ENCODE data around the gene CENPT.
"Not testable (repeated sequence)": the region's sequence is repeated elsewhere in the genome, so short reads cannot be mapped to it uniquely, and the experiment has no call there.

Gene CENPT

DNA sequence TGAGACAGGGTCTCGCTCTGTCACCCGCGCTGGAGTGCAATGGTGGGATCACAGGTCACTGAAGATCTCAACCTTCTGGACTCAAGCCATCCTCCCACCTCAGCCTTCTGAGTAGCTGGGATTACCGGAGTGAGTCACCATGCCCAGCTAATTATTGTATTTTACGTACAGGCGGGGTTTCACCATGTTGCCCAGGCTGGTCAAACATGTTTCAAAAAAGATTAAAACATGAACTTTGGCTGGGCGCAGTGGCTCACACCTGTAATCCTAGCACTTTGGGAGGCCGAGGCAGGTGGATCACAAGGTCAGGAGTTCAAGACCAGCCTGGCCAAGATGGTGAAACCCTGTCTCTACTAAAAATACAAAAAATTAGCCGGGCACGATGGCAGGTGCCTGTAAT is 10.3 kb downstream of the CENPT start:
- not testable (repeated sequence) for H3K27ac ChIP-seq (ENCODE audit: insufficient read depth in 1 of 2, low read depth in 1 of 2, low read length in 2 of 2, poor library complexity in 1 of 2, severe bottlenecking in 2 of 2); H3K36me3 ChIP-seq (ENCODE audit: control insufficient read depth in 4 of 4, insufficient read depth in 4 of 4, low read length in 3 of 4); DNase-seq; H3K9me3 ChIP-seq (ENCODE audit: control extremely low read depth in 1 of 5, control insufficient read depth in 4 of 5, insufficient read depth in 2 of 5, low read depth in 1 of 5, low read length in 4 of 5); H3K4me3 ChIP-seq (ENCODE audit: control insufficient read depth in 1 of 7, extremely low read depth in 1 of 7, insufficient read depth in 4 of 7, low read depth in 2 of 7, low read length in 6 of 7); H3K27me3 ChIP-seq (replicated peaks in 2 of 5; ENCODE audit: control insufficient read depth in 4 of 5, insufficient read depth in 5 of 5, low read length in 4 of 5)
- CTCF ChIA-PET, result interaction anchor here (0.7 to 3.1 kb wide), 7 partner anchors 13 to 168 kb away, joined by 3 to 11 read pairs (median 5); no protein-coding TSS in a partner anchor
- H3K4me1 ChIP-seq (ENCODE audit: control extremely low read depth in 1 of 4, control insufficient read depth in 4 of 4, insufficient read depth in 4 of 4, low read length in 3 of 4), result peaks cover 3 to 20% (median 18%) of the 10 kb centered on the region in 4 experiments
- WGBS (ENCODE audit: insufficient coverage), result 99% methylated on average over 7 of the region's 10 CpGs
- POLR2A ChIA-PET, result interaction anchor here (1.1 kb wide), 1 partner anchor 36 kb away, joined by 3 read pairs; no protein-coding TSS in a partner anchor

- Histone ChIP-seq H3K27ac (ENCODE audit: insufficient read depth in 1 of 2, low read depth in 1 of 2, low read length in 2 of 2, poor library complexity in 1 of 2, severe bottlenecking in 2 of 2) (peak overlapping the region in 1 of 2 experiments; percentile 81), H3K9me3 (ENCODE audit: control extremely low read depth in 1 of 5, control insufficient read depth in 4 of 5, insufficient read depth in 2 of 5, low read depth in 1 of 5, low read length in 4 of 5) (no peaks in the 10 kb centered on the region), H3K27me3 (replicated peaks in 2 of 5; ENCODE audit: control insufficient read depth in 4 of 5, insufficient read depth in 5 of 5, low read length in 4 of 5) (no peaks in the 10 kb centered on the region), H3K4me3 (ENCODE audit: control insufficient read depth in 1 of 7, extremely low read depth in 1 of 7, insufficient read depth in 4 of 7, low read depth in 2 of 7, low read length in 6 of 7) (peak overlapping the region in 6 of 7 experiments; percentile 67 to 83 (median 74)), H3K36me3 (ENCODE audit: control insufficient read depth in 4 of 4, insufficient read depth in 4 of 4, low read length in 3 of 4) (peaks cover 7 to 32% (median 19%) of the 10 kb centered on the region in 4 experiments), H3K4me1 (ENCODE audit: control extremely low read depth in 1 of 4, control insufficient read depth in 4 of 4, insufficient read depth in 4 of 4, low read length in 3 of 4) (peaks cover 3 to 18% (median 15%) of the 10 kb centered on the region in 4 experiments)
- CTCF ChIA-PET, result interaction anchor here (0.5 to 2.1 kb wide), 9 partner anchors 9 to 38 kb away, joined by 3 to 10 read pairs (median 5); partner anchors contain the start of gene NUTF2
- 85% methylated on average over 10 of the region's 10 CpGs for WGBS (ENCODE audit: insufficient coverage)
- no peak for DNase-seq
- POLR2A ChIA-PET, result interaction anchor here (1.8 kb wide), 1 partner anchor 12 kb away, joined by 5 read pairs; the partner anchor contains the start of gene NUTF2
Observed at GRCh38 chr16:67834242-67834614, 13.3 kb downstream of the CENPT start.

DNA sequence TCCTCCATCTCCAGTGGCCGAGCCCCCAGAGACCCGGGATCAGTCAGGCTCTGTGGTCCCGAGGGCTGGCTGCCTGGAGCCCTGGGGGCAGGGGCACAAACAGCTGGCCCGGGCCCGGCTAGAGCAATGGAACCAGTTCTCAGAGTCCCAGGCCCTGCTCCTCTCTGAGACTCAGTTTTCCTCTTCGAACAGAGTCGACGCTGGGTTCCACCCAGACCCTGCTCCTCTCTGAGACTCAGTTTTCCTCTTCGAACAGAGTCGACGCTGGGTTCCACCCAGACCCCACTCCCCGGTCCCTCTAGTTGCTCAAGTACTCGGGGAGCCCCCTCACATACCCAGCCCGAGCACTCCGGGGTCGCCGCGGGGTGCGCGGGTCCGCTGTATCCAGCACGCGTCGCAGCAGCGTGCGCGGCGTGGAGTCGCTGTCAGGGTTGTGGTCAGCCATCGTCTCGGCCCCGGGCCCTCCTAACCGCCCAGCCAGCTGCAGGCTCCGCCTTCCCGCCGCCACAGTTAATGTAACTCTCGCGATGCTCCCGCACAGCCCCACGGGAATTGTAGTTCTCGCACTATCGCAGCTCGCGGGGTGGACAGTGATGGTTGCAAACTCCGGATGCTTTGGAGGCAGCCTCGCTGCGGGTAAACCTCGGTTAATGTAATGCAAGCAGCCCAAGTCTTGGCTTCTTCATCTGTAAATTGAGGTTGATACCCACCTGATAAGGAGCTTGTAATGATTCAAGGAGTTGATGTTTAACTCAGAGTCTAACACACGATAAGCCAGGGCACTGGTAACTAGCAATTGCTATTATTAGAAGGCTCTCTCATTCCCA is 13.9 kb downstream of the CENPT start:
- Histone ChIP-seq H3K27me3 (replicated peaks in 2 of 5; ENCODE audit: control insufficient read depth in 4 of 5, insufficient read depth in 5 of 5, low read length in 4 of 5) (no peaks in the 10 kb centered on the region), H3K27ac (ENCODE audit: insufficient read depth in 1 of 2, low read depth in 1 of 2, low read length in 2 of 2, poor library complexity in 1 of 2, severe bottlenecking in 2 of 2) (peak overlapping the region in 1 of 2 experiments; percentile 81), H3K9me3 (ENCODE audit: control extremely low read depth in 1 of 5, control insufficient read depth in 4 of 5, insufficient read depth in 2 of 5, low read depth in 1 of 5, low read length in 4 of 5) (no peaks in the 10 kb centered on the region), H3K4me1 (ENCODE audit: control extremely low read depth in 1 of 4, control insufficient read depth in 4 of 4, insufficient read depth in 4 of 4, low read length in 3 of 4) (peaks cover 3 to 18% (median 15%) of the 10 kb centered on the region in 4 experiments), H3K4me3 (ENCODE audit: control insufficient read depth in 1 of 7, extremely low read depth in 1 of 7, insufficient read depth in 4 of 7, low read depth in 2 of 7, low read length in 6 of 7) (peak overlapping the region; percentile 60 to 83 (median 74)), H3K36me3 (ENCODE audit: control insufficient read depth in 4 of 4, insufficient read depth in 4 of 4, low read length in 3 of 4) (peaks cover 7 to 38% (median 23%) of the 10 kb centered on the region in 4 experiments)
- CTCF ChIA-PET, result interaction anchor here (0.5 to 2.1 kb wide), 10 partner anchors 9 to 38 kb away, joined by 3 to 10 read pairs (median 5); partner anchors contain the start of gene NUTF2
- POLR2A ChIA-PET, result interaction anchor here (0.8 to 1.8 kb wide), 2 partner anchors 13 to 22 kb away, joined by 3 to 5 read pairs; partner anchors contain the start of gene NUTF2
- under 1% methylated on average over 43 of the region's 49 CpGs for WGBS (ENCODE audit: insufficient coverage)
- DNase-seq, result peak; percentile 81 to 93 (median 91)

GRCh38 chr16:67833030-67833414 is 14.5 kb downstream of the CENPT start:
- H3K9me3 ChIP-seq (ENCODE audit: control extremely low read depth in 1 of 5, control insufficient read depth in 4 of 5, insufficient read depth in 2 of 5, low read depth in 1 of 5, low read length in 4 of 5), result no peaks in the 10 kb centered on the region

GRCh38 chr16:67828651-67829050 is 18.8 kb downstream of the CENPT start:
- H3K9me3 ChIP-seq (ENCODE audit: control extremely low read depth in 1 of 5, control insufficient read depth in 4 of 5, insufficient read depth in 2 of 5, low read depth in 1 of 5, low read length in 4 of 5), result no peaks in the 10 kb centered on the region
- no peak overlapping the region for H3K4me3 ChIP-seq (ENCODE audit: control insufficient read depth in 1 of 7, extremely low read depth in 1 of 7, insufficient read depth in 4 of 7, low read depth in 2 of 7, low read length in 6 of 7)
- H3K27me3 ChIP-seq (replicated peaks in 2 of 5; ENCODE audit: control insufficient read depth in 4 of 5, insufficient read depth in 5 of 5, low read length in 4 of 5), result no peaks in the 10 kb centered on the region
- ChIA-PET POLR2A (no interaction called here), CTCF (interaction anchor here (1.0 to 3.4 kb wide), 3 partner anchors 12 to 46 kb away, joined by 3 to 19 read pairs (median 3); no protein-coding TSS in a partner anchor)
- no peak overlapping the region for H3K27ac ChIP-seq (ENCODE audit: insufficient read depth in 1 of 2, low read depth in 1 of 2, low read length in 2 of 2, poor library complexity in 1 of 2, severe bottlenecking in 2 of 2)
- peaks cover 0 to 14% (median 11%) of the 10 kb centered on the region in 4 experiments for H3K4me1 ChIP-seq (ENCODE audit: control extremely low read depth in 1 of 4, control insufficient read depth in 4 of 4, insufficient read depth in 4 of 4, low read length in 3 of 4)
- WGBS (ENCODE audit: insufficient coverage), result 97% methylated on average over 4 of the region's 4 CpGs
- H3K36me3 ChIP-seq (ENCODE audit: control insufficient read depth in 4 of 4, insufficient read depth in 4 of 4, low read length in 3 of 4), result peaks cover 13 to 60% (median 41%) of the 10 kb centered on the region in 4 experiments
- DNase-seq, result no peak

More at GRCh38 chr16:67833030-67833414, 14.5 kb downstream of the CENPT start:
- H3K4me3 ChIP-seq (ENCODE audit: control insufficient read depth in 1 of 7, extremely low read depth in 1 of 7, insufficient read depth in 4 of 7, low read depth in 2 of 7, low read length in 6 of 7), result peak overlapping the region; percentile 60 to 83 (median 74)
- ChIA-PET POLR2A (interaction anchor here (0.8 kb wide), 1 partner anchor 22 kb away, joined by 3 read pairs; no protein-coding TSS in a partner anchor), CTCF (interaction anchor here (1.2 to 2.1 kb wide), 7 partner anchors 9 to 39 kb away, joined by 3 to 10 read pairs (median 5); no protein-coding TSS in a partner anchor)
- H3K27me3 ChIP-seq (replicated peaks in 2 of 5; ENCODE audit: control insufficient read depth in 4 of 5, insufficient read depth in 5 of 5, low read length in 4 of 5), result no peaks in the 10 kb centered on the region
- peak in 1 of 3 donors; percentile 6 for DNase-seq
- H3K4me1 ChIP-seq (ENCODE audit: control extremely low read depth in 1 of 4, control insufficient read depth in 4 of 4, insufficient read depth in 4 of 4, low read length in 3 of 4), result peaks cover 3 to 18% (median 15%) of the 10 kb centered on the region in 4 experiments
- 0% methylated on average over 1 of the region's 3 CpGs for WGBS (ENCODE audit: insufficient coverage)
- H3K27ac ChIP-seq (ENCODE audit: insufficient read depth in 1 of 2, low read depth in 1 of 2, low read length in 2 of 2, poor library complexity in 1 of 2, severe bottlenecking in 2 of 2), result peak overlapping the region; percentile 19 to 81
- peaks cover 11 to 44% (median 26%) of the 10 kb centered on the region in 4 experiments for H3K36me3 ChIP-seq (ENCODE audit: control insufficient read depth in 4 of 4, insufficient read depth in 4 of 4, low read length in 3 of 4)

DNA sequence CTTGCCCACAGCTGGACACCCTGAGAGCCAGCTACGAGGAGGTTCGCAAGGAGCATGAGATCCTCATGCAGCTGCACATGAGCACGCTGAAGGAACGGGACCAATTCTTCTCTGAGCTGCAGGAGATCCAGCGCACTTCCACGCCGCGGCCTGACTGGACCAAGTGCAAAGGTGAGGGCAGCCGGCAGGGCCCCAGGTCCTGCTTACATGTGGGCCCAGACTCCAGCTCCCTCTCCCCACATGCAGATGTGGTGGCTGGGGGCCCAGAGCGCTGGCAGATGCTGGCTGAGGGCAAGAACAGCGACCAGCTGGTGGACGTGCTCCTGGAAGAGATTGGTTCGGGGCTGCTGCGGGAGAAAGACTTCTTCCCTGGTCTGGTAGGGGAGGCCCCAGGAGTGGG is 21.6 kb downstream of the CENPT start:
- H3K4me1 ChIP-seq (ENCODE audit: control extremely low read depth in 1 of 4, control insufficient read depth in 4 of 4, insufficient read depth in 4 of 4, low read length in 3 of 4), result peaks cover 0 to 2% (median 0%) of the 10 kb centered on the region in 4 experiments
- H3K27ac ChIP-seq (ENCODE audit: insufficient read depth in 1 of 2, low read depth in 1 of 2, low read length in 2 of 2, poor library complexity in 1 of 2, severe bottlenecking in 2 of 2), result no peak overlapping the region
- no peaks in the 10 kb centered on the region for H3K27me3 ChIP-seq (replicated peaks in 2 of 5; ENCODE audit: control insufficient read depth in 4 of 5, insufficient read depth in 5 of 5, low read length in 4 of 5)
- H3K9me3 ChIP-seq (ENCODE audit: control extremely low read depth in 1 of 5, control insufficient read depth in 4 of 5, insufficient read depth in 2 of 5, low read depth in 1 of 5, low read length in 4 of 5), result no peaks in the 10 kb centered on the region
- ChIA-PET CTCF (interaction anchor here (1.6 to 2.2 kb wide), 2 partner anchors 15 kb away, joined by 4 to 7 read pairs; no protein-coding TSS in a partner anchor), POLR2A (no interaction called here)
- over 99% methylated on average over 10 of the region's 14 CpGs for WGBS (ENCODE audit: insufficient coverage)
- no peak for DNase-seq
- no peak overlapping the region for H3K4me3 ChIP-seq (ENCODE audit: control insufficient read depth in 1 of 7, extremely low read depth in 1 of 7, insufficient read depth in 4 of 7, low read depth in 2 of 7, low read length in 6 of 7)
- H3K36me3 ChIP-seq (ENCODE audit: control insufficient read depth in 4 of 4, insufficient read depth in 4 of 4, low read length in 3 of 4), result peaks cover 6 to 46% (median 33%) of the 10 kb centered on the region in 4 experiments
